Cardiac muscle cell (in vitro differentiated cells and primary cell): ENCODE data around the gene ALCAM. TPM values are rescaled to one million over a fixed set of nuclear protein-coding genes. Genes with fewer than 3 reads are reported as not detected.

Experiments used
- DNase-seq, 2 donors: peaks; one replicate each; pipeline versions ENCODE4 v3.0.0 to v3.0.0-alpha.2; 2010 to 2017; ENCODE audit warnings: low read depth in 1 of 2, low spot score in 1 of 2
- H3K27ac ChIP-seq: fragments of 200-600 bp; sonication (generic); 2 replicates; pipeline ENCODE4 v1.5.1; 2016
- H3K27me3 ChIP-seq: fragments of 200-600 bp; sonication (generic); 2 replicates; pipeline ENCODE4 v1.6.0; 2016; ENCODE audit warnings: control low read depth
- H3K36me3 ChIP-seq: fragments of 200-600 bp; sonication (generic); 2 replicates; pipeline ENCODE4 v1.5.1; 2016; ENCODE audit warnings: control low read depth
- H3K4me1 ChIP-seq: fragments of 200-600 bp; sonication (generic); 2 replicates; pipeline ENCODE4 v1.8.1; 2017; ENCODE audit warnings: low read depth, mild to moderate bottlenecking, mixed run types
- H3K4me3 ChIP-seq: fragments of 200-600 bp; sonication (generic); 2 replicates; pipeline ENCODE4 v1.5.1; 2016; ENCODE audit warnings: mild to moderate bottlenecking
- H3K9me3 ChIP-seq: fragments of 200-600 bp; sonication (generic); 2 replicates; pipeline ENCODE4 v1.5.1; 2017; ENCODE audit warnings: low read depth, mild to moderate bottlenecking, control low read depth
- polyA plus RNA-seq: library from polyadenylated mRNA; unstranded; fragments of >200 nt; fragmentation: Nextera tagmentation; extraction: Ambion mirVana; gene quantifications from 2 replicates; pipeline ENCODE4 v1.2.1, GENCODE V29; 2016
- total RNA-seq: library from RNA; depleted of rRNA; stranded (reverse); fragments of >200 nt; gene quantifications from 2 replicates; pipeline ENCODE4 v1.2.3, GENCODE V29; 2016
- TF ChIP-seq, protein P1 (sequence below): IDR thresholded peaks from 2 replicates; pipeline ENCODE4 v1.5.1; 2012; ENCODE audit warnings: low read depth, mild to moderate bottlenecking, low read length

Gene ALCAM
- total and polyA plus RNA-seq, 2 experiments from 2014 or later, result 15.3 to 28.9 TPM

DNA sequence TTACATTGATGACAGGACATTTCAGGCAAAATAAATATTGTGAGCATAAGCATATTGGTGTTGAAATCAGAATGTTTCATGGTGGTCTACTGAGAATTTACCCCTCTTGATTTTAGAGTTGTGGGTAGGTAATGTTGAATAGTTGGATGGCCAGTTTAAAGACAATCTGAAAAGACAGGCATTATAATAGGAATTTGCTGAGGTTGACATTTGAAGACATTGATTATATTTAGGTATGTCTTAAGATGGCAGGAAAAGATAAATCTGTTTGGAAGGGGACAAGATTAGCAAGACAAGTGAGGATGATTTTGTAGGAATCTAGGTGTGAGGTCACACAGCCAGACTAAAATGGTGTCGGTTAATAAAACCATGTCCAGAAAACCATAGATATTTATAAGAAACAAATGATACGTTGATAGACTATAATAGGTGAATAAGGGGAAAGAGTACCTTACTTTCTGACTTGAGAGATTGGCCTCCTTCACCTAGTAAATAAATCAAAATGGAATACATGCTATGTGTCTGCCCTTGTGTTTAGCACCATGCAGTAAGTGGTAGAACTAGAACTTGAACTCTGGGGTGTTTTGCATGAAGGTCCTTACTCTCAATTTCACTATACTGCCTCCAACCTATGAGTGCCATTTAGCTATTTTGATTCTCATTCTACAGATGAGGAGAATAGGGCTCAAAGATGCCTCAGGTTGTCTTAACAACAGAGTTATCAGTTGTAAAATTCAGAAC, 57.9 kb downstream of the ALCAM start:
- H3K27me3 ChIP-seq, result no peaks in the 10 kb centered on the region
- H3K27ac ChIP-seq, result no peak overlapping the region
- TF ChIP-seq, protein P1, sequence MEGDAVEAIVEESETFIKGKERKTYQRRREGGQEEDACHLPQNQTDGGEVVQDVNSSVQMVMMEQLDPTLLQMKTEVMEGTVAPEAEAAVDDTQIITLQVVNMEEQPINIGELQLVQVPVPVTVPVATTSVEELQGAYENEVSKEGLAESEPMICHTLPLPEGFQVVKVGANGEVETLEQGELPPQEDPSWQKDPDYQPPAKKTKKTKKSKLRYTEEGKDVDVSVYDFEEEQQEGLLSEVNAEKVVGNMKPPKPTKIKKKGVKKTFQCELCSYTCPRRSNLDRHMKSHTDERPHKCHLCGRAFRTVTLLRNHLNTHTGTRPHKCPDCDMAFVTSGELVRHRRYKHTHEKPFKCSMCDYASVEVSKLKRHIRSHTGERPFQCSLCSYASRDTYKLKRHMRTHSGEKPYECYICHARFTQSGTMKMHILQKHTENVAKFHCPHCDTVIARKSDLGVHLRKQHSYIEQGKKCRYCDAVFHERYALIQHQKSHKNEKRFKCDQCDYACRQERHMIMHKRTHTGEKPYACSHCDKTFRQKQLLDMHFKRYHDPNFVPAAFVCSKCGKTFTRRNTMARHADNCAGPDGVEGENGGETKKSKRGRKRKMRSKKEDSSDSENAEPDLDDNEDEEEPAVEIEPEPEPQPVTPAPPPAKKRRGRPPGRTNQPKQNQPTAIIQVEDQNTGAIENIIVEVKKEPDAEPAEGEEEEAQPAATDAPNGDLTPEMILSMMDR, result no peak
- H3K36me3 ChIP-seq, result no peaks in the 10 kb centered on the region
- no peaks in the 10 kb centered on the region for H3K9me3 ChIP-seq
- no peak for DNase-seq
- H3K4me3 ChIP-seq, result no peak overlapping the region
- H3K4me1 ChIP-seq, result no peaks in the 10 kb centered on the region

DNA sequence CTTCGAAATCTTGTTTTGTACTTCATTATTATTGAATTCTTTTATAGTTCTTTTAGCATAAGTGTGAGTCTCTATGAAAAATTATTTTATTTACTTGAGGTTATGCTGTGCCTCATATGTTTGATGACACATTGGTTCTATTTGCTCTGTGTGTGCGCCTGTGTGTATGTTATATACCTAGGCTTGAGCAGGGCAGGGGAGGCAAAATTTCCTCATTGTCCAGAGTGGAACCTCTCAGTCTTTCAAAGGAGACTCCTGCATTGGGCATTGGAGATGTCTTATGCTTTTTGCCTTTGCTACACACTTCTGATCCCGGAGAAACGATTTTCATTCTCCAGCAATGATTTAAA, 58.4 kb downstream of the ALCAM start:
- no peaks in the 10 kb centered on the region for H3K4me1 ChIP-seq
- no peaks in the 10 kb centered on the region for H3K9me3 ChIP-seq
- no peaks in the 10 kb centered on the region for H3K27me3 ChIP-seq
- no peaks in the 10 kb centered on the region for H3K36me3 ChIP-seq
- DNase-seq, result no peak
- TF ChIP-seq, protein P1, result no peak
- H3K27ac ChIP-seq, result no peak overlapping the region
- H3K4me3 ChIP-seq, result no peak overlapping the region

DNA sequence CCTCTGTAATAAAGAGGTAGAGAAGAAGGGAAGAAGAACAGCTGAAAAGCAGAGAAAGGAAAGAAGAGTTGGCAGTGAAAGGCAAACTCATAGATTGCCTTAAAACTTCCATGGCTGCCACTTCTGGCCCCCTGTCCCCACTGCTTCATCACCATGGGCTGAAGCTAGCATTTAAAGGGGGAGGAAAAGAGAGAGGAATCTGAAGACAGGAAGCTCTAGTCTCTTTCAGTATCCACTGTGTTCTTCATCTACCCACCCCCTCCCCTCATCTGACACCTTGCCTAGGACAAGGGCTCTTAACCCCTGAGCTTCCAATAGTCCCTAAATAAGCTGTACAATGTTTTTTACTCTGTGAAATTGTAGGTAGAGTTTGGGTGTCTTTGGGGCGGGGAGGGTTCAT, 60.6 kb downstream of the ALCAM start:
- H3K4me1 ChIP-seq, result no peaks in the 10 kb centered on the region
- no peaks in the 10 kb centered on the region for H3K36me3 ChIP-seq
- H3K27me3 ChIP-seq, result no peaks in the 10 kb centered on the region
- no peak overlapping the region for H3K4me3 ChIP-seq
- TF ChIP-seq, protein P1, result no peak
- no peak for DNase-seq
- H3K9me3 ChIP-seq, result no peaks in the 10 kb centered on the region
- no peak overlapping the region for H3K27ac ChIP-seq

DNA sequence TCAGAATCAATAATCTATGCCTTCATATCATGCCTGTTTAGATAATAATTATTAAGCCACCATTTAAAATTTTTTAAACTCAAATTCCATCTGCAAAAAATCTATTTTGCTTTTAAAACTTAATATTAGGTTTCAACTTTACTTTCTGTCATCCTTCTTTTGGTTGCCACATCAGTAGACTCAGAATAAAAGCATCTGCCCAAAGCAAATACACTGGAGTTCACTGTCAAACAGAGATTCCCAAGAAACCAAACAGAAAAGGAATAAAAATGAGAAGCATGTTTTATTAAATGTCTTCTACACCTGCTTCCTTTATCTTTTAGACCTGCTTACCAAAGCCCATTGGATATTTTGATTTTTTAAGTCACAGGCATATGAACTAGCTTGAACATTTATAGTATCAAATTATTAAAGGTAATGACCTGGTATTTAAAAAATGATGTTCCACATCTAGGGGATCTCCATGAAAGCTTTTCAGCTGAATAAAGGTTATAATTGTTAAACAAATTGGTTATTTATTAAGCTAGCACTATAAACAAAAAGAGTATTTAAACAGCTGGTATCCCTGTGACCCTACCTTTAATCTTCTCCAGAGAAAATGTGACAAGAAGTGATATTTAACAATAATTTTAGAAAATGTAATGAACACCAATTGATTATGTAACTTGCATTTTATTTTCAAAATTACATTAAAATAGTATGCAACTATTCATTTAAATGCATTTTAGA, 62.5 kb downstream of the ALCAM start:
- H3K27ac ChIP-seq, result no peak overlapping the region
- H3K4me1 ChIP-seq, result no peaks in the 10 kb centered on the region
- H3K9me3 ChIP-seq, result no peaks in the 10 kb centered on the region
- no peaks in the 10 kb centered on the region for H3K36me3 ChIP-seq
- no peak overlapping the region for H3K4me3 ChIP-seq
- no peaks in the 10 kb centered on the region for H3K27me3 ChIP-seq
- no peak for DNase-seq
- TF ChIP-seq, protein P1, result no peak

DNA sequence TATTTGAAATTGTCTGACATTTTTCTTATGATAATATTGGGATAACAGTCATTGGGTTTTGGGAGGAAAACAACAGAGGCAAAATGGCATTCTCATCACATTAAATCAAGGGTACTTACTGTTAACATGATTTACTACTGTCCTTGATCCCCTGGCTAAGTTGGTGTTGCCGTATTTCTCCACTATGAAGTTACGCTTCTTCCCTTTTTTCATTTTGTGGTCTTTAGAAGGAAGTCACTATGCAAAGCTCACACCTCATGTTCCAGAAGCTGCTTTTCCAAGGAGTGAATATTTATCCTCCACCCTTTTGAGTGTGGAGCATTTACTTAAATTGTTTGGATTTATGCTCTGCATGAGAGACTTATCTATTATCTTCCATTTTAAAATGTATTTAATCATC, 63.7 kb downstream of the ALCAM start:
- TF ChIP-seq, protein P1, result no peak
- H3K36me3 ChIP-seq, result no peaks in the 10 kb centered on the region
- no peaks in the 10 kb centered on the region for H3K27me3 ChIP-seq
- no peak overlapping the region for H3K27ac ChIP-seq
- H3K9me3 ChIP-seq, result no peaks in the 10 kb centered on the region
- no peaks in the 10 kb centered on the region for H3K4me1 ChIP-seq
- no peak overlapping the region for H3K4me3 ChIP-seq
- DNase-seq, result no peak
